ENCODE data around the gene TRAK1.

TRAK1 gene

GRCh38 chr3:42052484-42053351 lies 38.4 kb upstream of the TRAK1 start:
- Histone ChIP-seq H3K9ac (ENCODE audit: low read depth in 1 of 2, low read length in 2 of 2) (peak overlapping the region in 1 of 2 donors; percentile 20), H3K27ac (ENCODE audit: low read depth, low read length) (peak overlapping the region; percentile 58), H3K4me1 (ENCODE audit: control insufficient read depth in 1 of 2, insufficient read depth in 2 of 2, low read length in 2 of 2) (peaks cover 41 to 42% of the 10 kb centered on the region in 2 donors), H3K9me3 (ENCODE audit: control insufficient read depth in 1 of 2, low read length in 2 of 2) (no peaks in the 10 kb centered on the region), H3K36me3 (ENCODE audit: control insufficient read depth in 1 of 2, insufficient read depth in 2 of 2, low read length in 2 of 2) (no peaks in the 10 kb centered on the region), H3K27me3 (ENCODE audit: control insufficient read depth in 1 of 2, insufficient read depth in 2 of 2, low read length in 2 of 2) (no peaks in the 10 kb centered on the region), H3K4me3 (ENCODE audit: low read depth in 1 of 2, low read length in 2 of 2) (no peak overlapping the region)

- H3K27me3 ChIP-seq (ENCODE audit: control insufficient read depth in 1 of 2, insufficient read depth in 2 of 2, low read length in 2 of 2) = no peaks in the 10 kb centered on the region
- H3K4me1 ChIP-seq (ENCODE audit: control insufficient read depth in 1 of 2, insufficient read depth in 2 of 2, low read length in 2 of 2) = peaks cover 45% of the 10 kb centered on the region in 2 donors
- H3K27ac ChIP-seq (ENCODE audit: low read depth, low read length) = no peak overlapping the region
- H3K9me3 ChIP-seq (ENCODE audit: control insufficient read depth in 1 of 2, low read length in 2 of 2) = no peaks in the 10 kb centered on the region
- no peak overlapping the region for H3K4me3 ChIP-seq (ENCODE audit: low read depth in 1 of 2, low read length in 2 of 2)
- H3K9ac ChIP-seq (ENCODE audit: low read depth in 1 of 2, low read length in 2 of 2) = peak overlapping the region in 1 of 2 donors; percentile 3
- no peaks in the 10 kb centered on the region for H3K36me3 ChIP-seq (ENCODE audit: control insufficient read depth in 1 of 2, insufficient read depth in 2 of 2, low read length in 2 of 2)
Measured at GRCh38 chr3:42053476-42053875, 37.7 kb upstream of the TRAK1 start.

GRCh38 chr3:42055291-42055690 lies 35.9 kb upstream of the TRAK1 start:
- no peaks in the 10 kb centered on the region for H3K36me3 ChIP-seq (ENCODE audit: control insufficient read depth in 1 of 2, insufficient read depth in 2 of 2, low read length in 2 of 2)
- no peaks in the 10 kb centered on the region for H3K9me3 ChIP-seq (ENCODE audit: control insufficient read depth in 1 of 2, low read length in 2 of 2)
- no peaks in the 10 kb centered on the region for H3K27me3 ChIP-seq (ENCODE audit: control insufficient read depth in 1 of 2, insufficient read depth in 2 of 2, low read length in 2 of 2)
- H3K27ac ChIP-seq (ENCODE audit: low read depth, low read length) = no peak overlapping the region
- peaks cover 45% of the 10 kb centered on the region in 2 donors for H3K4me1 ChIP-seq (ENCODE audit: control insufficient read depth in 1 of 2, insufficient read depth in 2 of 2, low read length in 2 of 2)
- no peak overlapping the region for H3K9ac ChIP-seq (ENCODE audit: low read depth in 1 of 2, low read length in 2 of 2)
- H3K4me3 ChIP-seq (ENCODE audit: low read depth in 1 of 2, low read length in 2 of 2) = no peak overlapping the region

GRCh38 chr3:42056840-42057239 lies 34.3 kb upstream of the TRAK1 start:
- Histone ChIP-seq H3K9ac (ENCODE audit: low read depth in 1 of 2, low read length in 2 of 2) (no peak overlapping the region), H3K36me3 (ENCODE audit: control insufficient read depth in 1 of 2, insufficient read depth in 2 of 2, low read length in 2 of 2) (no peaks in the 10 kb centered on the region), H3K4me1 (ENCODE audit: control insufficient read depth in 1 of 2, insufficient read depth in 2 of 2, low read length in 2 of 2) (peaks cover 39 to 42% of the 10 kb centered on the region in 2 donors), H3K27ac (ENCODE audit: low read depth, low read length) (no peak overlapping the region), H3K27me3 (ENCODE audit: control insufficient read depth in 1 of 2, insufficient read depth in 2 of 2, low read length in 2 of 2) (no peaks in the 10 kb centered on the region), H3K4me3 (ENCODE audit: low read depth in 1 of 2, low read length in 2 of 2) (no peak overlapping the region), H3K9me3 (ENCODE audit: control insufficient read depth in 1 of 2, low read length in 2 of 2) (no peaks in the 10 kb centered on the region)

GRCh38 chr3:42057561-42058211 lies 33.5 kb upstream of the TRAK1 start:
- no peak overlapping the region for H3K27ac ChIP-seq (ENCODE audit: low read depth, low read length)
- H3K4me3 ChIP-seq (ENCODE audit: low read depth in 1 of 2, low read length in 2 of 2) = peak overlapping the region in 1 of 2 donors; percentile 25
- no peak overlapping the region for H3K9ac ChIP-seq (ENCODE audit: low read depth in 1 of 2, low read length in 2 of 2)
- no peaks in the 10 kb centered on the region for H3K36me3 ChIP-seq (ENCODE audit: control insufficient read depth in 1 of 2, insufficient read depth in 2 of 2, low read length in 2 of 2)
- H3K4me1 ChIP-seq (ENCODE audit: control insufficient read depth in 1 of 2, insufficient read depth in 2 of 2, low read length in 2 of 2) = peaks cover 33 to 36% of the 10 kb centered on the region in 2 donors
- no peaks in the 10 kb centered on the region for H3K27me3 ChIP-seq (ENCODE audit: control insufficient read depth in 1 of 2, insufficient read depth in 2 of 2, low read length in 2 of 2)
- no peaks in the 10 kb centered on the region for H3K9me3 ChIP-seq (ENCODE audit: control insufficient read depth in 1 of 2, low read length in 2 of 2)

GRCh38 chr3:42061025-42061712 lies 30.0 kb upstream of the TRAK1 start:
- Histone ChIP-seq H3K36me3 (ENCODE audit: control insufficient read depth in 1 of 2, insufficient read depth in 2 of 2, low read length in 2 of 2) (no peaks in the 10 kb centered on the region), H3K4me3 (ENCODE audit: low read depth in 1 of 2, low read length in 2 of 2) (no peak overlapping the region), H3K4me1 (ENCODE audit: control insufficient read depth in 1 of 2, insufficient read depth in 2 of 2, low read length in 2 of 2) (peaks cover 20 to 22% of the 10 kb centered on the region in 2 donors), H3K9ac (ENCODE audit: low read depth in 1 of 2, low read length in 2 of 2) (no peak overlapping the region), H3K9me3 (ENCODE audit: control insufficient read depth in 1 of 2, low read length in 2 of 2) (no peaks in the 10 kb centered on the region), H3K27ac (ENCODE audit: low read depth, low read length) (no peak overlapping the region), H3K27me3 (ENCODE audit: control insufficient read depth in 1 of 2, insufficient read depth in 2 of 2, low read length in 2 of 2) (no peaks in the 10 kb centered on the region)

- no peak overlapping the region for H3K9ac ChIP-seq (ENCODE audit: low read depth in 1 of 2, low read length in 2 of 2)
- no peak overlapping the region for H3K4me3 ChIP-seq (ENCODE audit: low read depth in 1 of 2, low read length in 2 of 2)
- no peaks in the 10 kb centered on the region for H3K27me3 ChIP-seq (ENCODE audit: control insufficient read depth in 1 of 2, insufficient read depth in 2 of 2, low read length in 2 of 2)
- no peaks in the 10 kb centered on the region for H3K36me3 ChIP-seq (ENCODE audit: control insufficient read depth in 1 of 2, insufficient read depth in 2 of 2, low read length in 2 of 2)
- no peaks in the 10 kb centered on the region for H3K9me3 ChIP-seq (ENCODE audit: control insufficient read depth in 1 of 2, low read length in 2 of 2)
- peaks cover 25 to 28% of the 10 kb centered on the region in 2 donors for H3K4me1 ChIP-seq (ENCODE audit: control insufficient read depth in 1 of 2, insufficient read depth in 2 of 2, low read length in 2 of 2)
- peak overlapping the region; percentile 59 for H3K27ac ChIP-seq (ENCODE audit: low read depth, low read length)
Measured at GRCh38 chr3:42061713-42062380, 29.3 kb upstream of the TRAK1 start.

GRCh38 chr3:42062464-42062863 lies 28.7 kb upstream of the TRAK1 start:
- H3K4me1 ChIP-seq (ENCODE audit: control insufficient read depth in 1 of 2, insufficient read depth in 2 of 2, low read length in 2 of 2) = peaks cover 21 to 28% of the 10 kb centered on the region in 2 donors
- no peak overlapping the region for H3K4me3 ChIP-seq (ENCODE audit: low read depth in 1 of 2, low read length in 2 of 2)
- no peaks in the 10 kb centered on the region for H3K36me3 ChIP-seq (ENCODE audit: control insufficient read depth in 1 of 2, insufficient read depth in 2 of 2, low read length in 2 of 2)
- no peak overlapping the region for H3K9ac ChIP-seq (ENCODE audit: low read depth in 1 of 2, low read length in 2 of 2)
- peak overlapping the region; percentile 26 for H3K27ac ChIP-seq (ENCODE audit: low read depth, low read length)
- H3K9me3 ChIP-seq (ENCODE audit: control insufficient read depth in 1 of 2, low read length in 2 of 2) = no peaks in the 10 kb centered on the region
- H3K27me3 ChIP-seq (ENCODE audit: control insufficient read depth in 1 of 2, insufficient read depth in 2 of 2, low read length in 2 of 2) = no peaks in the 10 kb centered on the region

- Histone ChIP-seq H3K4me1 (ENCODE audit: control insufficient read depth in 1 of 2, insufficient read depth in 2 of 2, low read length in 2 of 2) (peaks cover 19 to 24% of the 10 kb centered on the region in 2 donors), H3K9me3 (ENCODE audit: control insufficient read depth in 1 of 2, low read length in 2 of 2) (no peaks in the 10 kb centered on the region), H3K36me3 (ENCODE audit: control insufficient read depth in 1 of 2, insufficient read depth in 2 of 2, low read length in 2 of 2) (no peaks in the 10 kb centered on the region), H3K4me3 (ENCODE audit: low read depth in 1 of 2, low read length in 2 of 2) (no peak overlapping the region), H3K9ac (ENCODE audit: low read depth in 1 of 2, low read length in 2 of 2) (no peak overlapping the region), H3K27me3 (ENCODE audit: control insufficient read depth in 1 of 2, insufficient read depth in 2 of 2, low read length in 2 of 2) (no peaks in the 10 kb centered on the region), H3K27ac (ENCODE audit: low read depth, low read length) (no peak overlapping the region)
Measured at GRCh38 chr3:42063888-42064287, 27.3 kb upstream of the TRAK1 start.
